GM19467 (cell line): Measurements from ENCODE around the gene DCDC2.
"Not testable (repeated sequence)": the region's sequence is repeated elsewhere in the genome, so short reads cannot be mapped to it uniquely, and the experiment has no call there.

Experiments used
- ATAC-seq: cut with Tn5 transposase; IDR thresholded peaks from one replicate; pipeline ENCODE4 v1.9.1; 2021; ENCODE audit warnings: mild to moderate bottlenecking, moderate library complexity; ENCODE audit not compliant: unreplicated experiment

DCDC2 gene

GRCh38 chr6:24227556-24227955, 130.3 kb downstream of the DCDC2 start:
- no peak for ATAC-seq

- no peak for ATAC-seq
These were observed 131.3 kb downstream of the DCDC2 start for GRCh38 chr6:24226541-24226940.

- ATAC-seq: no peak
These were observed 132.0 kb downstream of the DCDC2 start for GRCh38 chr6:24225838-24226237.

GRCh38 chr6:24223115-24223919, 134.5 kb downstream of the DCDC2 start:
- no peak for ATAC-seq

- ATAC-seq: no peak
These were observed 138.2 kb downstream of the DCDC2 start for GRCh38 chr6:24219670-24220069.

- ATAC-seq: no peak
These were observed 142.9 kb downstream of the DCDC2 start for GRCh38 chr6:24214984-24215383.

GRCh38 chr6:24207413-24207812, 150.4 kb downstream of the DCDC2 start:
- no peak for ATAC-seq

- no peak for ATAC-seq
These were observed 152.8 kb downstream of the DCDC2 start for GRCh38 chr6:24205020-24205492.

GRCh38 chr6:24204113-24204512, 153.7 kb downstream of the DCDC2 start:
- not testable (repeated sequence) for ATAC-seq

GRCh38 chr6:24197892-24198291, 160.0 kb downstream of the DCDC2 start:
- no peak for ATAC-seq

GRCh38 chr6:24195836-24196597, 161.8 kb downstream of the DCDC2 start:
- no peak for ATAC-seq

- ATAC-seq: no peak
These were observed 162.7 kb downstream of the DCDC2 start for GRCh38 chr6:24194978-24195700.

- ATAC-seq: no peak
These were observed 164.5 kb downstream of the DCDC2 start for GRCh38 chr6:24193364-24193763.

- ATAC-seq: no peak
These were observed 166.5 kb downstream of the DCDC2 start for GRCh38 chr6:24191346-24191745.

- no peak for ATAC-seq
These were observed 169.2 kb downstream of the DCDC2 start for GRCh38 chr6:24188578-24189080.

- ATAC-seq: no peak
These were observed 169.8 kb downstream of the DCDC2 start for GRCh38 chr6:24187965-24188577.

GRCh38 chr6:24186349-24186748, 171.5 kb downstream of the DCDC2 start:
- ATAC-seq: no peak

GRCh38 chr6:24183584-24183983, 174.3 kb downstream of the DCDC2 start:
- no peak for ATAC-seq

- ATAC-seq: no peak
These were observed 200.0 kb downstream of the DCDC2 start for GRCh38 chr6:24157886-24158285.

GRCh38 chr6:24154121-24154520, 203.7 kb downstream of the DCDC2 start:
- ATAC-seq: no peak

GRCh38 chr6:24152014-24152413, 205.8 kb downstream of the DCDC2 start:
- no peak for ATAC-seq
